ENCODE measurements around the gene SHLD1. TPM values are rescaled to one million over a fixed set of nuclear protein-coding genes. Genes with fewer than 3 reads are reported as not detected.
"Not testable (repeated sequence)": the region's sequence is repeated elsewhere in the genome, so short reads cannot be mapped to it uniquely, and the experiment has no call there.

Gene SHLD1
- total RNA-seq, 1 donor from 2014 or later: 1.9 TPM

GRCh38 chr20:5779071-5779900 lies 29.1 kb downstream of the SHLD1 start:
- no peak for DNase-seq (ENCODE audit: low spot score)
- ATAC-seq: peak; percentile 78

DNA sequence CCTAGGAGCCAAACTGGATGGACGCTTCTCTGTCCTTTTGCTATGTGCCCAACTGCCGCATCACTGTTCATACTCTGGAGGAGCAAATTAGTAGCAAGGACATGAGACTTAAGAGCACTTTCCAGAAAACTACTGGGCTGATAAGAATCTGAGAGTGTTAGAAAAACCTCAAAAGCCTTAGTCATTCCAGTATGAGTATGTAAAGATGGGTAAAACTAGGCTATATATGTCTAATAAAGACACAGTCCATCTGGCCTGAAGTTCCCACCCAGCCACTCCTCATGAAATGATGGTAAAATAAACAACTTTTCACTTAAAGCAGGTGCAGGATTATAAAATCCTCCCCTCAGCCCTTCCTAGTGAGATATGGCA lies 30.6 kb downstream of the SHLD1 start:
- DNase-seq (ENCODE audit: low spot score) (no peak), ATAC-seq (no peak)

- DNase-seq (ENCODE audit: low spot score); ATAC-seq: not testable (repeated sequence)
These were observed 31.2 kb downstream of the SHLD1 start for GRCh38 chr20:5781367-5781766.

DNA sequence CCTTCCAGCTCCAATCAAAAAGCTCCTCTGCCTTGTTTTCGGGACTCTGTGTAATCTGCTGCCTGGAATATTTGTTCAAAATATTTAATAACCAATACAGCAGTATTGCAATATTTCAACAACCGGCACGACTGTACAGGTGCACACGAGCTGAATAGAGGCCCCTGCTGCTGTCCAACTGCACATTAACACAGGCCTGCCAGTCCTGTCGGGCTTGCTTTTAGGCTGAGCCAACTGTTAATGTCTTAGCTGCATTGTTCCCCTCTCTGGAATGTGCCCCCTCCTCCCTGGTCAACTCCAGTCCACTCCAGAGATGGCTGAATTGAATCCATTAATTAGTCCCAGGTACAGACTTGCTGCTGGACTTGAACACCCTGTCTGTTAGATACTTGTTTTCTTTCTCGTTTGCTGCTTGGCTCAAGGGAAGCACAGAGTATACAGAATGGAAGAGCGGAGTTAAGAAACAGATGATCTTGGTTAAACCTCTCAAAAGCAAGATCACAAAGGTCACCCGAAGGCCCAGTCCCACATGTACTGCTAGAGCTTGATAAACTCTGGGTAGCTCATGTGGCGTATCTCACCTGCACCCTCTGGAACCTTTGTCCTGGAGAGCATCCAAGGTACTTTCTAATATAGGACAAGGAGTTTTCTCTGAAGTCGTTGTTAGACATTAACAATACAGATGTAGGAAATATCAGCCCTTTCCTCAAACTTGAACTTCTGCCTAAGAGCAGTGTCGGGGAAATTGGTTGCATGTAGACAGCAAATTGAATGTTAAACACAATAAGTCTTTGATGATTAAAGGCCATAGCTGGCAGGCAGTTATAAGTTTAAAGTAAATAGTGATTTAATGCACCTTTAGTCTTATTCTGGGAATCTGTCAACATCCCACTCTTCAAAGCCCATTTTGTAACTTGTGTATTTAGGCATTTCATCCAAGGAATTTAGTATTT lies 31.9 kb downstream of the SHLD1 start:
- no peak for DNase-seq (ENCODE audit: low spot score)
- ATAC-seq: peak; percentile 25

DNA sequence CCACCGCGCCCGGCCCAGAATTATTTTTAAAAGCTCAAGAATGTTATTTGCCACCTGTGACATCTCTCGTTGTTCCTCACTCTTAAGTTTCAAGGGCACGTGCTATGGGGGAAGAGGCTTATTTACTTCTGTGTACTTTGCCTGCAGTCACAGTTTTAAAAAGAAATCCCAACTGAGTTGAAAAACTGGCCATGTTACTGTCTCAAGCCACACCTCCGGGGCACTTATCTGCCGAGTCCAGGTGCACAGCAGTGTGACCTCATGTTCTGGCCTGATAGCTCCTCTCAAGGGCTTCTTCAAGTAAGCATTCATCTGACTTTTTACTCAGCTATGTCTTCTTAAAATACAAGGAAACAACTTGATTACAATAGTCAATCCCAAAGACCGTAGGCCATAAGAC lies 34.5 kb downstream of the SHLD1 start:
- ATAC-seq: no peak
- DNase-seq (ENCODE audit: low spot score): no peak

GRCh38 chr20:5785146-5785545 lies 34.9 kb downstream of the SHLD1 start:
- no peak for ATAC-seq
- no peak for DNase-seq (ENCODE audit: low spot score)

DNA sequence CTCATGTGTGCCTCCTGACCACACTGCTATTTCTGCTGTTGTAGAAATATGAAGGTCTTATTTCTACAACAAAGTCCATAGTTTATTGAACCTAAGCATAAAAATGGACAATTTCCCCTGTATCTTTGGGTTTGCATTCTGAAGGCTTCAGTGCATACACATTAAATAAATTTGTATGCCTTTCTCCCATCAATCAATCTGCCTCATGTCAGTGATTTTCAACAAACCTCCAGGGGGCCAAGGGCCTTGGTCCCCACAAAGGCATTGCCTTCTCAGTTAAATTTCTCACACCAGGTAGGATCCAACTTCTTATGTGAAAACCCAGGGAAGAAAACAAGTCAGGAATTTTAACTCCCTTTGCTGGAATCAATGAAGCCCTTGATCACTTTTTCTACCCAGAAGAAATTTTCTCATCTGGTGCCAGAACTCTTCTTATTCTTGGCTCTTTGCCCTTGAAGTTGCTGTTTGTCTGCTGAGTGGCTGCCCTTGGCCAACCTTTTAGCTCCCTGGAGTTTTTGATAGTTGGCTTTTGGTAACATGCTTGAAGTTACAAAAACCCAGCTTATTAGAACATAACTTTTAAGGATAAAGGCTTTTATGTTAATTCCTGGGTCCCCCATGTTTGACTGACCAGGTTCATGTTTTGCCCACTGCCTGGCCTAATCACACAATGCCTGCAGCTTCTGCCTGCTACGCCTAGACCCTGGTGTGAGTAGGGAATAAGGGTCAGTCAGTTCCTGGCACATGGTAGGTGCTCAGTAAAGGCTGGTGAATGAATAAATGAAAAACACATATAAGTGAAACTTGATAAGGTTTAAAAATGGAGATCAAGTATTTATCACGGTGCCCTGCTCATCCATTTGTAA lies 37.0 kb downstream of the SHLD1 start:
- no peak for DNase-seq (ENCODE audit: low spot score)
- ATAC-seq: peak; percentile 76

DNA sequence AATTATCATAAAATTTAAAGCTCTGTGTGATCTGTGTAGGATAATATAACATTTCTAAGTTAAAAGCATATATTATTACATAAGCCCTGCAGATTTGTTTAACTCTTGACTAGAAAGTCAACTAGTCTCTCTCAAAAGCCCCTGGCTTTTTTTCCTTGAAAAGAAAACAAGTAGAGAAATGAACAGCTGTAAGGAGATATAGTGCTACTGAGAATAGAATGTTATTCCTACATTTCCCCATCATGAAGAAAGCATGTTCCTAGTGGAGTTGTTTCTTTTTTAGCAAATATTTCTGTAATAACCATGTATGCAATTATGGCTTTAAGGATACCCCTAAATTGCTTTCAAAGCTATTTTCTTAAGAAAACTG lies 37.6 kb downstream of the SHLD1 start:
- ATAC-seq (no peak), DNase-seq (ENCODE audit: low spot score) (no peak)

- DNase-seq (ENCODE audit: low spot score) (peak; percentile 72), ATAC-seq (peak; percentile 98)
These were observed 38.2 kb downstream of the SHLD1 start for GRCh38 chr20:5788385-5788895.

DNA sequence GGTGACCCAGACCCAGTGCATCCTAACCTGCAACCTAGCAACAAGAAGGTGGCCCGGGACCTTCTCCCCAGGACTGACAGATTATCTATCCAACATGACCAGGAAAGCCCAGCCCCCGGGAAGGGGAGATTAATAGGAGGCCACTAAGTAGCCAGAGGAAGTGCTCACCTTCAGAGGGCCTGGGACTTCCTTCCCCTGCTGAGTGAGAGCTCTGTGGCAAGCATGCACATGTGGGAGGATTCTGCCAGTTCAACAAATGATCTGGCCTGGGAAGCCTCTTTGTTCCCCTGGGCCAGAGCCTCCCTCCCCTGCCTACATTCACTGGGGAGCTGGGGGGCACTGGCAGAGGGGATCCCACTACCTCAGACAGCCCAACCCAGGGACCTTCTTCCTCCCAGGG lies 39.6 kb downstream of the SHLD1 start:
- no peak for ATAC-seq

GRCh38 chr20:5793916-5794315 lies 43.7 kb downstream of the SHLD1 start:
- ATAC-seq (no peak), DNase-seq (ENCODE audit: low spot score) (no peak)

More for the DNA sequence above, 39.6 kb downstream of the SHLD1 start:
- no peak for DNase-seq (ENCODE audit: low spot score)

GRCh38 chr20:5796331-5797040 lies 46.3 kb downstream of the SHLD1 start:
- ATAC-seq (no peak), DNase-seq (ENCODE audit: low spot score) (peak; percentile 16)

GRCh38 chr20:5797165-5797564 lies 47.0 kb downstream of the SHLD1 start:
- peak; percentile 1 for DNase-seq (ENCODE audit: low spot score)
- ATAC-seq: no peak

GRCh38 chr20:5797843-5798462 lies 47.8 kb downstream of the SHLD1 start:
- DNase-seq (ENCODE audit: low spot score) (peak; percentile 32), ATAC-seq (no peak)

- DNase-seq (ENCODE audit: low spot score): peak; percentile 21
- not testable (repeated sequence) for ATAC-seq
These were observed 53.6 kb downstream of the SHLD1 start for GRCh38 chr20:5803754-5804303.

GRCh38 chr20:5806457-5807263 lies 56.5 kb downstream of the SHLD1 start:
- DNase-seq (ENCODE audit: low spot score): no peak

DNA sequence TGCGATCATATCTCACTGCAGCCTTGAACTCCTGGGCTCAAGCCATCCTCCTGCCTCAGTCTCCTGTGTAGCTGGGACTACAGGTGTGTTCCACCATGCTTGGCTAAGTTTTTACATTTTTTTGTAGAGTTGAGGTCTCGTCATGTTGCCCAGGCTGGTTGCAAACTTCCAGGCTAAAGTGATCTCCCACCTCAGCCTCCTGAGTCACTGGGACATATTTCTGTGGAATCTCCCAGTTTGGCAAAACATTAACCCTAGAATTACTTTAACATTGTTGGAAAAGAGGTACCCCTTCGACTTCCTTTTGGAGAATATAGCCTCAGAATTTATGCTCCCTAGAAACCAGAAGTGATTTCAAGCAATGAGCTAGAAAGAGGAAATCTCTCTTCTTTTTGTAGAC lies 57.2 kb downstream of the SHLD1 start:
- ATAC-seq (no peak), DNase-seq (ENCODE audit: low spot score) (no peak)

More at GRCh38 chr20:5806457-5807263, 56.5 kb downstream of the SHLD1 start:
- no peak for ATAC-seq

DNA sequence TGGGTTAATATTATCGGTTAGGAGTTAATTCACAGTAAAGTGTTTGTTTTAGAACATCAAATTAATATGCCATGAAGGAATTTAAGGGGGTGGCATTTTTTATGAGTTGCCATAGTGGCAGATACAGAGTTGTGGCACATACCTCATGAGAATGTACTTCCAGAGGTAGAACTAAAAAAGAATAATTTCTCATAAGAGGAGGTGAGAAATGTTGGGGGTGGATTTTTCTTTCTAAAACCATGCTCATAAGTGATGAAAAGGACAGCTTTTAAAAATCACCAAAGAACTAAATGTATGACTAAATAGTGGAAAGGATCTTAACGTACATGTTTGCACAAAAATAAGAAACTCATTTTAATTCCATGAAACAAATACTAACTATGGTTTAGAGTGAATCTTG lies 58.7 kb downstream of the SHLD1 start:
- DNase-seq (ENCODE audit: low spot score): no peak
- no peak for ATAC-seq

All from left lobe of liver (tissue), 2 donors.